HG03354 (cell line): ENCODE data around the gene ZNF433.
"Not testable (repeated sequence)": the region's sequence is repeated elsewhere in the genome, so short reads cannot be mapped to it uniquely, and the experiment has no call there.

ENCODE experiments used
- ATAC-seq: cut with Tn5 transposase; IDR thresholded peaks from one replicate; pipeline ENCODE4 v1.9.1; 2021; ENCODE audit warnings: mild to moderate bottlenecking; ENCODE audit not compliant: unreplicated experiment, poor library complexity, severe bottlenecking

The ZNF433 gene

GRCh38 chr19:11995174-11995573, 40.3 kb downstream of the ZNF433 start:
- no peak for ATAC-seq

- ATAC-seq = not testable (repeated sequence)
These were observed 43.6 kb downstream of the ZNF433 start for GRCh38 chr19:11991921-11992320.

GRCh38 chr19:11989112-11989456, 46.4 kb downstream of the ZNF433 start:
- ATAC-seq = no peak

- ATAC-seq = peak; percentile 86
These were observed 47.8 kb downstream of the ZNF433 start for GRCh38 chr19:11987405-11988281.

- ATAC-seq = no peak
These were observed 48.7 kb downstream of the ZNF433 start for GRCh38 chr19:11986754-11987153.

- ATAC-seq = no peak
These were observed 50.5 kb downstream of the ZNF433 start for GRCh38 chr19:11984986-11985385.

- ATAC-seq = no peak
These were observed 53.0 kb downstream of the ZNF433 start for GRCh38 chr19:11982526-11982925.

- ATAC-seq = no peak
These were observed 56.0 kb downstream of the ZNF433 start for GRCh38 chr19:11979527-11979926.

- ATAC-seq = no peak
These were observed 56.9 kb downstream of the ZNF433 start for GRCh38 chr19:11978492-11979100.

- ATAC-seq = no peak
These were observed 62.3 kb downstream of the ZNF433 start for GRCh38 chr19:11973019-11973810.

- no peak for ATAC-seq
These were observed 64.4 kb downstream of the ZNF433 start for GRCh38 chr19:11971041-11971440.

- no peak for ATAC-seq
These were observed 65.3 kb downstream of the ZNF433 start for GRCh38 chr19:11970174-11970573.

GRCh38 chr19:11964858-11965645, 70.4 kb downstream of the ZNF433 start, which contains the start of gene ZNF763:
ZNF763 (plus strand) TSS chr19:11965040; CDS start chr19:11965209, 169 bp downstream.
- peak; percentile 89 for ATAC-seq
